Liver (tissue), 9 donors: ENCODE data around the gene PLA2G4D. TPM values are rescaled to one million over a fixed set of nuclear protein-coding genes. Genes with fewer than 3 reads are reported as not detected.

ENCODE experiments used
- DNase-seq: peaks from one replicate; pipeline ENCODE4 v3.0.0-alpha.2; 2017; ENCODE audit warnings: low spot score
- H3K27ac ChIP-seq, 2 donors: one replicate each; pipeline ENCODE4 v1.7.0; 2013; ENCODE audit warnings: inconsistent platforms in 2 of 2, low read length in 2 of 2, control low read depth in 1 of 2, low read depth in 1 of 2, mild to moderate bottlenecking in 1 of 2
- H3K27me3 ChIP-seq, 4 donors: one replicate each; pipeline versions ENCODE4 v1.6.1 to v1.7.0; 2013; ENCODE audit warnings: low read length in 3 of 4, inconsistent platforms in 1 of 4, mild to moderate bottlenecking in 1 of 4, moderate library complexity in 1 of 4; ENCODE audit not compliant: control insufficient read depth in 4 of 4, insufficient read depth in 4 of 4
- H3K36me3 ChIP-seq, 4 donors: one replicate each; pipeline versions ENCODE4 v1.6.1 to v1.7.0; 2013; ENCODE audit warnings: low read length in 3 of 4, mild to moderate bottlenecking in 3 of 4, low read depth in 1 of 4, moderate library complexity in 1 of 4; ENCODE audit not compliant: control insufficient read depth in 4 of 4, insufficient read depth in 3 of 4
- H3K4me1 ChIP-seq, 4 donors: one replicate each; pipeline versions ENCODE4 v1.6.1 to v1.7.0; 2013; ENCODE audit warnings: low read length in 3 of 4, mild to moderate bottlenecking in 3 of 4, moderate library complexity in 1 of 4; ENCODE audit not compliant: control insufficient read depth in 4 of 4, insufficient read depth in 4 of 4
- H3K4me3 ChIP-seq, 3 donors: one replicate each; pipeline versions ENCODE4 v1.6.1 to v1.7.0; 2013; ENCODE audit warnings: low read length in 3 of 3, control low read depth in 1 of 3, low read depth in 1 of 3, mild to moderate bottlenecking in 1 of 3
- H3K9ac ChIP-seq, 2 donors: one replicate each; pipeline ENCODE4 v1.7.0; 2013; ENCODE audit warnings: low read length in 2 of 2, mild to moderate bottlenecking in 2 of 2, moderate library complexity in 2 of 2, control low read depth in 1 of 2, low read depth in 1 of 2
- H3K9me3 ChIP-seq, 4 donors: one replicate each; pipeline versions ENCODE4 v1.6.1 to v1.7.0; 2013; ENCODE audit warnings: low read length in 3 of 4; ENCODE audit not compliant: control insufficient read depth in 4 of 4
- ATF3 ChIP-seq: IDR thresholded peaks from 2 replicates; pipeline ENCODE4 v1.6.1; 2016; ENCODE audit warnings: antibody characterized with exemption
- CTCF ChIP-seq: fragments of 150-350 bp; IDR thresholded peaks from 2 replicates; pipeline ENCODE4 v1.5.1; 2017; ENCODE audit warnings: improper control_type of control experiment, low read depth, low read length; ENCODE audit not compliant: missing input control
- EGR1 ChIP-seq, 2 donors: IDR thresholded peaks; 2 replicates each; pipeline ENCODE4 v1.6.1; 2016 to 2018; ENCODE audit warnings: antibody characterized with exemption in 2 of 2, low read depth in 2 of 2
- FOXA1 ChIP-seq: IDR thresholded peaks from 2 replicates; pipeline ENCODE4 v1.6.1; 2016; ENCODE audit warnings: antibody characterized with exemption
- FOXA2 ChIP-seq: IDR thresholded peaks from 2 replicates; pipeline ENCODE4 v1.6.1; 2016; ENCODE audit warnings: antibody characterized with exemption
- GABPA ChIP-seq, 2 donors: IDR thresholded peaks in 1 of 2; conservative IDR thresholded peaks in 1 of 2; 2 replicates each; pipeline ENCODE4 v1.6.1; 2016; ENCODE audit warnings: antibody characterized with exemption in 2 of 2, mild to moderate bottlenecking in 1 of 2, moderate library complexity in 1 of 2
- HNF4A ChIP-seq, 2 donors: conservative IDR thresholded peaks; 2 replicates each; pipeline ENCODE4 v1.6.1; 2016; ENCODE audit warnings: antibody characterized with exemption in 2 of 2, mild to moderate bottlenecking in 2 of 2
- HNF4G ChIP-seq: IDR thresholded peaks from 2 replicates; pipeline ENCODE4 v1.6.1; 2016; ENCODE audit warnings: antibody characterized with exemption
- JUND ChIP-seq, 2 donors: IDR thresholded peaks; 2 replicates each; pipeline ENCODE4 v1.6.1; 2016; ENCODE audit warnings: antibody characterized with exemption in 2 of 2
- MAX ChIP-seq: IDR thresholded peaks from 2 replicates; pipeline ENCODE4 v1.6.1; 2016; ENCODE audit warnings: antibody characterized with exemption
- NR2F2 ChIP-seq: IDR thresholded peaks from 2 replicates; pipeline ENCODE4 v1.6.1; 2016; ENCODE audit warnings: antibody characterized with exemption
- RAD21 ChIP-seq, 2 donors: IDR thresholded peaks; 2 replicates each; pipeline ENCODE4 v1.6.1; 2016; ENCODE audit warnings: antibody characterized with exemption in 2 of 2, mild to moderate bottlenecking in 2 of 2
- REST ChIP-seq: IDR thresholded peaks from 2 replicates; pipeline ENCODE4 v1.6.1; 2016; ENCODE audit warnings: antibody characterized with exemption, mild to moderate bottlenecking
- RXRA ChIP-seq, 2 donors: IDR thresholded peaks; 2 replicates each; pipeline ENCODE4 v1.6.1; 2017 to 2018; ENCODE audit warnings: antibody characterized with exemption in 2 of 2, mild to moderate bottlenecking in 1 of 2
- SP1 ChIP-seq: IDR thresholded peaks from 2 replicates; pipeline ENCODE4 v1.6.1; 2018; ENCODE audit warnings: antibody characterized with exemption, mild to moderate bottlenecking
- TAF1 ChIP-seq: conservative IDR thresholded peaks from 2 replicates; pipeline ENCODE4 v1.6.1; 2016; ENCODE audit warnings: antibody characterized with exemption, mild to moderate bottlenecking
- YY1 ChIP-seq: IDR thresholded peaks from 2 replicates; pipeline ENCODE4 v1.6.1; 2016; ENCODE audit warnings: antibody characterized with exemption, mild to moderate bottlenecking
- ZBTB33 ChIP-seq: IDR thresholded peaks from 2 replicates; pipeline ENCODE4 v1.6.1; 2016; ENCODE audit warnings: antibody characterized with exemption
- WGBS: extraction: QIAGEN DNeasy Blood & Tissue Kit; methylation state at CpG from one replicate; pipeline ENCODE4 v1.1.7; 2013; 5-methylcytosine and 5-hydroxymethylcytosine counted together
- polyA plus RNA-seq, 2 donors: library from polyadenylated mRNA; stranded (reverse) in 1 of 2; unstranded in 1 of 2; fragments of 200-250 nt in 1 of 2; fragments of >200 nt in 1 of 2; fragmentation: Nextera tagmentation in 1 of 2; extraction: Ambion mirVana in 1 of 2; gene quantifications; one replicate each; pipeline versions ENCODE4 v1.2.1 to v1.2.3, GENCODE V29; 2013 to 2015
- total RNA-seq, 2 donors: library from RNA; depleted of rRNA; stranded (reverse); fragments of >200 nt; gene quantifications; one replicate each; pipeline ENCODE4 v1.2.3, GENCODE V29; 2014
- donor health status: healthy.
- donor health status: healthy.
- donor health status: healthy.
- donor health status: healthy.
- donor health status: healthy.

The PLA2G4D gene
- total and polyA plus RNA-seq, 4 donors = not detected

GRCh38 chr15:42045211-42045615, 49.1 kb downstream of the PLA2G4D start:
- Histone ChIP-seq H3K27ac (no peak overlapping the region), H3K9ac (no peak overlapping the region), H3K36me3 (no peaks in the 10 kb centered on the region), H3K4me3 (no peak overlapping the region), H3K27me3 (no peaks in the 10 kb centered on the region), H3K4me1 (no peaks in the 10 kb centered on the region), H3K9me3 (no peaks in the 10 kb centered on the region)
- no peak for DNase-seq
- WGBS = 59% methylated on average over 8 of the region's 8 CpGs
- no peak for TF ChIP-seq ATF3
- no peak for TF ChIP-seq RAD21 (IDR thresholded peaks at IDR 0.05)
- no peak for TF ChIP-seq NR2F2
- TF ChIP-seq FOXA1 = no peak
- TF ChIP-seq ZBTB33 = no peak
- TF ChIP-seq HNF4G = no peak
- TF ChIP-seq JUND (IDR thresholded peaks at IDR 0.05) = no peak
- TF ChIP-seq MAX = no peak
- TF ChIP-seq REST = no peak
- TF ChIP-seq CTCF = no peak
- TF ChIP-seq TAF1 = no peak
- TF ChIP-seq YY1 = no peak
- TF ChIP-seq RXRA (IDR thresholded peaks at IDR 0.05) = no peak
- TF ChIP-seq FOXA2 = no peak
- TF ChIP-seq SP1 = no peak
- TF ChIP-seq HNF4A (conservative IDR thresholded peaks at IDR 0.05) = no peak
- no peak for TF ChIP-seq GABPA (IDR thresholded peaks at IDR 0.05 in 1 of 2, conservative IDR thresholded peaks at IDR 0.05 in 1 of 2)
- no peak for TF ChIP-seq EGR1 (IDR thresholded peaks at IDR 0.05; ENCODE audit: low read depth in 2 of 2)
